ENCODE measurements around the gene TGFBR2.

The TGFBR2 gene

GRCh38 chr3:30695302-30696061 is 89.1 kb downstream of the TGFBR2 start:
- no peak for DNase-seq

GRCh38 chr3:30696403-30696819 is 90.0 kb downstream of the TGFBR2 start:
- DNase-seq = no peak

- DNase-seq = no peak
These were observed 90.5 kb downstream of the TGFBR2 start for GRCh38 chr3:30696896-30697295.

- DNase-seq = no peak
These were observed 92.1 kb downstream of the TGFBR2 start for GRCh38 chr3:30698549-30698948.

GRCh38 chr3:30699927-30700326 is 93.5 kb downstream of the TGFBR2 start:
- no peak for DNase-seq

- DNase-seq = no peak
These were observed 94.4 kb downstream of the TGFBR2 start for GRCh38 chr3:30700702-30701321.

- no peak for DNase-seq
These were observed 95.8 kb downstream of the TGFBR2 start for GRCh38 chr3:30702038-30702827.

- no peak for DNase-seq
These were observed 96.5 kb downstream of the TGFBR2 start for GRCh38 chr3:30702828-30703397.

- no peak for DNase-seq
These were observed 98.8 kb downstream of the TGFBR2 start for GRCh38 chr3:30704931-30705890.

GRCh38 chr3:30707825-30708224 is 101.4 kb downstream of the TGFBR2 start:
- DNase-seq = no peak

GRCh38 chr3:30708472-30708871 is 102.1 kb downstream of the TGFBR2 start:
- no peak for DNase-seq

GRCh38 chr3:30710017-30710416 is 103.6 kb downstream of the TGFBR2 start:
- no peak for DNase-seq

GRCh38 chr3:30711151-30711550 is 104.8 kb downstream of the TGFBR2 start:
- no peak for DNase-seq

GRCh38 chr3:30711867-30712266 is 105.5 kb downstream of the TGFBR2 start:
- DNase-seq = no peak

GRCh38 chr3:30712991-30713390 is 106.6 kb downstream of the TGFBR2 start:
- no peak for DNase-seq

- DNase-seq = no peak
These were observed 107.6 kb downstream of the TGFBR2 start for GRCh38 chr3:30713885-30714503.

GRCh38 chr3:30719536-30719935 is 113.1 kb downstream of the TGFBR2 start:
- no peak for DNase-seq

- no peak for DNase-seq
These were observed 114.3 kb downstream of the TGFBR2 start for GRCh38 chr3:30720586-30721313.

- DNase-seq = no peak
These were observed 114.9 kb downstream of the TGFBR2 start for GRCh38 chr3:30721314-30721634.

- DNase-seq = no peak
These were observed 116.8 kb downstream of the TGFBR2 start for GRCh38 chr3:30723211-30723610.

- DNase-seq = no peak
These were observed 118.5 kb downstream of the TGFBR2 start for GRCh38 chr3:30724863-30725262.
